K562 (cell line): ENCODE measurements around the gene SEC23A. TPM values are rescaled to one million over a fixed set of nuclear protein-coding genes. Genes with fewer than 3 reads are reported as not detected.

Source experiments
- ATAC-seq: fragments of 200-7000 bp; cut with Tn5 transposase; 3 replicates; pipeline ENCODE4 v1.9.1; 2020; ENCODE audit warnings: moderate library complexity
- BruUV-seq: library from RNA; stranded (reverse); fragments of 400-500 nt; replicated peaks from 2 replicates; lab custom pipeline; 2021; lab: Mats Ljungman, UMichigan
- CTCF ChIA-PET: fragments of 300-600 bp; formaldehyde crosslinking; extraction: SDS; loops from one replicate; lab custom pipeline; 2021; ENCODE audit warnings: low intra/inter-chr PET ratio; lab: Yijun Ruan, JAX
- POLR2A ChIA-PET: fragments of 300-600, 350-650 bp; sonication (Branson Sonifier 250); formaldehyde crosslinking; extraction: SDS; loops from one replicate; lab custom pipeline; 2021; ENCODE audit warnings: antibody characterized with exemption, inconsistent platforms; lab: Yijun Ruan, JAX
- DNase-seq, 4 experiments: peaks; one replicate each; pipeline versions ENCODE4 v3.0.0 to v3.0.0-alpha.2; 2011 to 2018; ENCODE audit warnings: low spot score in 3 of 4, mixed read lengths in 3 of 4; ENCODE audit errors: extremely low read depth in 1 of 4
- FAIRE-seq: peaks from 2 replicates; lab custom pipeline; 2011; peaks lifted over from hg19 to GRCh38; lab: Jason Lieb, UNC
- H2AFZ ChIP-seq: 2 replicates; pipeline ENCODE4 v1.6.0; 2011; ENCODE audit warnings: low read depth, low read length, control low read depth, inconsistent platforms
- H3K27ac ChIP-seq: fragments of 200-600 bp; 3 replicates; pipeline ENCODE4 v1.8.0; 2011; ENCODE audit warnings: low read depth, mild to moderate bottlenecking, control low read depth, inconsistent platforms, low read length, moderate library complexity, mixed read lengths; ENCODE audit errors: extremely low read depth
- H3K27me3 ChIP-seq, 2 experiments: fragments of 300-600 bp in 1 of 2; 2 replicates in 1 of 2; 3 replicates in 1 of 2; pipeline versions ENCODE4 v1.6.0 to v1.8.0; 2011; ENCODE audit warnings: inconsistent platforms in 2 of 2, low read length in 2 of 2, mild to moderate bottlenecking in 1 of 2, mixed read lengths in 1 of 2, moderate library complexity in 1 of 2; ENCODE audit not compliant: control insufficient read depth in 2 of 2, insufficient read depth in 2 of 2
- H3K36me3 ChIP-seq: fragments of 300-600 bp; 3 replicates; pipeline ENCODE4 v1.8.0; 2011; ENCODE audit warnings: mild to moderate bottlenecking, low read length, inconsistent platforms; ENCODE audit not compliant: control insufficient read depth, insufficient read depth
- H3K4me1 ChIP-seq, 2 experiments: fragments of 200-600 bp in 1 of 2; replicated peaks in 1 of 2; 2 replicates in 1 of 2; 3 replicates in 1 of 2; pipeline versions ENCODE4 v1.5.1 to v1.8.0; 2011; ENCODE audit warnings: inconsistent platforms in 2 of 2, low read length in 2 of 2, mild to moderate bottlenecking in 1 of 2, mixed read lengths in 1 of 2, moderate library complexity in 1 of 2; ENCODE audit not compliant: control insufficient read depth in 2 of 2, insufficient read depth in 2 of 2
- H3K4me2 ChIP-seq: 2 replicates; pipeline ENCODE4 v1.6.1; 2011; ENCODE audit warnings: low read length, control low read depth, inconsistent platforms, mixed read lengths; ENCODE audit not compliant: insufficient read depth
- H3K4me3 ChIP-seq: fragments of 200-600 bp; sonication (generic), shearing (Covaris generic); 2 replicates; pipeline ENCODE4 v1.5.1; 2016; ENCODE audit warnings: control low read depth, inconsistent platforms
- H3K79me2 ChIP-seq: fragments of 200-600 bp; 3 replicates; pipeline ENCODE4 v1.8.0; 2011; ENCODE audit warnings: low read length, inconsistent platforms; ENCODE audit not compliant: control insufficient read depth, insufficient read depth
- H3K9ac ChIP-seq, 2 experiments: 2 replicates each; pipeline versions ENCODE4 v1.6.0 to v1.6.1; 2011; ENCODE audit warnings: low read depth in 2 of 2, low read length in 2 of 2, control low read depth in 1 of 2, inconsistent platforms in 1 of 2, mild to moderate bottlenecking in 1 of 2, mixed read lengths in 1 of 2; ENCODE audit not compliant: insufficient read depth in 1 of 2
- H3K9me1 ChIP-seq: one replicate; pipeline ENCODE4 v1.6.0; 2011; ENCODE audit warnings: inconsistent platforms, mild to moderate bottlenecking, low read length, moderate library complexity; ENCODE audit not compliant: control insufficient read depth, insufficient read depth
- H3K9me3 ChIP-seq: replicated peaks from 2 replicates; pipeline ENCODE4 v1.5.1; 2011; ENCODE audit warnings: low read depth, low read length, inconsistent platforms; ENCODE audit not compliant: control insufficient read depth, insufficient read depth
- H4K20me1 ChIP-seq: replicated peaks from 2 replicates; pipeline ENCODE4 v1.6.1; 2011; ENCODE audit warnings: low read length, inconsistent platforms, mixed read lengths; ENCODE audit not compliant: control insufficient read depth, insufficient read depth
- FOXP1 ChIP-seq: sonication (generic); formaldehyde crosslinking; IDR thresholded peaks from 2 replicates; pipeline ENCODE4 v1.8.0; 2022; ENCODE audit warnings: mild to moderate bottlenecking, missing genetic modification reagents
- MEIS2 ChIP-seq: fragments of 450-650 bp; IDR thresholded peaks from 2 replicates; pipeline ENCODE4 v1.6.1; 2014; ENCODE audit warnings: mild to moderate bottlenecking; ENCODE audit not compliant: partially characterized antibody
- PKNOX1 ChIP-seq: fragments of 450-650 bp; IDR thresholded peaks from 2 replicates; pipeline ENCODE4 v1.6.1; 2016
- TFAM ChIP-seq: fragments of 250-450 bp; sonication (Bioruptor Pico); conservative IDR thresholded peaks from 2 replicates; pipeline ENCODE4 v1.5.0; 2021; ENCODE audit warnings: mild to moderate bottlenecking, moderate library complexity
- ZBTB9 ChIP-seq: fragments of 450-650 bp; formaldehyde crosslinking; IDR thresholded peaks from 2 replicates; pipeline ENCODE4 v1.4.0; 2020; ENCODE audit warnings: mild to moderate bottlenecking, moderate library complexity
- WGBS: fragments of 100-300 bp; shearing (Covaris generic); methylation state at CpG from one replicate; pipeline ENCODE4 v1.1.6; 2016; ENCODE audit warnings: low coverage, mixed read lengths; ENCODE audit not compliant: insufficient coverage; ENCODE audit errors: missing lambda C conversion rate; 5-methylcytosine and 5-hydroxymethylcytosine counted together
- in situ Hi-C: fragments of 300-500 bp; cut with MboI; formaldehyde crosslinking; loops from 4 replicates; pipeline ENCODE4 v1.15.0; 2018; ENCODE audit warnings: inconsistent platforms, mixed read lengths
- intact Hi-C: fragments of 100-400 bp; cut with micrococcal nuclease; formaldehyde crosslinking; loops from 2 replicates; pipeline ENCODE4 v1.14.2; 2022
- polyA plus RNA-seq, 8 experiments: library from polyadenylated mRNA; depleted of rRNA in 4 of 8; stranded (reverse) in 5 of 8; unstranded in 3 of 8; fragments of >200 nt; fragmentation: Nextera tagmentation in 2 of 8; fragmentation: Illumina TruSeq in 1 of 8; extraction: Ambion mirVana in 2 of 8; extraction: Trizol in 1 of 8; gene quantifications; 2 replicates each; pipeline versions ENCODE4 v1.2.1 to v1.2.3, GENCODE V29; 2011 to 2014; ENCODE audit warnings: inconsistent platforms in 1 of 8, missing spikeins in 1 of 8
- total RNA-seq, 7 experiments: library from RNA; depleted of rRNA in 6 of 7; stranded (reverse); fragments of >200 nt in 6 of 7; fragmentation: Illumina TruSeq in 2 of 7; extraction: Trizol in 2 of 7; gene quantifications; 2 replicates each; pipeline versions ENCODE4 v1.2.1 to v1.2.3, GENCODE V29; 2011 to 2021; ENCODE audit warnings: low replicate concordance in 1 of 7
- TF ChIP-seq, protein P1 (sequence below): IDR thresholded peaks from 3 replicates; pipeline ENCODE4 v1.6.1; 2011; ENCODE audit warnings: borderline replicate concordance, mild to moderate bottlenecking, moderate library complexity; ENCODE audit not compliant: insufficient read length; ENCODE audit errors: extremely low read depth

SEC23A gene
- total and polyA plus RNA-seq, 9 of the 15 experiments (the other 6 are each of a cell fraction or from before 2014, with no cell fraction given), result 5.5 to 47.0 (median 14.5) TPM

GRCh38 chr14:39043352-39043943, 59.6 kb downstream of the SEC23A start:
- intact Hi-C loops (no loop called here), in situ Hi-C loops (no loop called here)
- Histone ChIP-seq H3K36me3 (peaks cover 32% of the 10 kb centered on the region; the same call in 1 of the 3 replicates), H3K9ac (no peak overlapping the region), H3K79me2 (no peaks in the 10 kb centered on the region), H3K4me3 (no peak overlapping the region), H3K9me3 (no peaks in the 10 kb centered on the region), H4K20me1 (no peaks in the 10 kb centered on the region), H2AFZ (no peak overlapping the region), H3K27me3 (no peaks in the 10 kb centered on the region), H3K27ac (no peak overlapping the region), H3K9me1 (no peaks in the 10 kb centered on the region), H3K4me2 (no peak overlapping the region), H3K4me1 (no peaks in the 10 kb centered on the region)
- FAIRE-seq (no peak), DNase-seq (no peak), ATAC-seq (no peak)
- ChIA-PET CTCF (no interaction called here), POLR2A (interaction anchor here (1.3 kb wide), 1 partner anchor 12 kb away, joined by 4 read pairs; no protein-coding TSS in a partner anchor)
- WGBS, result 73% methylated on average over 1 of the region's 1 CpG
- TF ChIP-seq, protein P1, sequence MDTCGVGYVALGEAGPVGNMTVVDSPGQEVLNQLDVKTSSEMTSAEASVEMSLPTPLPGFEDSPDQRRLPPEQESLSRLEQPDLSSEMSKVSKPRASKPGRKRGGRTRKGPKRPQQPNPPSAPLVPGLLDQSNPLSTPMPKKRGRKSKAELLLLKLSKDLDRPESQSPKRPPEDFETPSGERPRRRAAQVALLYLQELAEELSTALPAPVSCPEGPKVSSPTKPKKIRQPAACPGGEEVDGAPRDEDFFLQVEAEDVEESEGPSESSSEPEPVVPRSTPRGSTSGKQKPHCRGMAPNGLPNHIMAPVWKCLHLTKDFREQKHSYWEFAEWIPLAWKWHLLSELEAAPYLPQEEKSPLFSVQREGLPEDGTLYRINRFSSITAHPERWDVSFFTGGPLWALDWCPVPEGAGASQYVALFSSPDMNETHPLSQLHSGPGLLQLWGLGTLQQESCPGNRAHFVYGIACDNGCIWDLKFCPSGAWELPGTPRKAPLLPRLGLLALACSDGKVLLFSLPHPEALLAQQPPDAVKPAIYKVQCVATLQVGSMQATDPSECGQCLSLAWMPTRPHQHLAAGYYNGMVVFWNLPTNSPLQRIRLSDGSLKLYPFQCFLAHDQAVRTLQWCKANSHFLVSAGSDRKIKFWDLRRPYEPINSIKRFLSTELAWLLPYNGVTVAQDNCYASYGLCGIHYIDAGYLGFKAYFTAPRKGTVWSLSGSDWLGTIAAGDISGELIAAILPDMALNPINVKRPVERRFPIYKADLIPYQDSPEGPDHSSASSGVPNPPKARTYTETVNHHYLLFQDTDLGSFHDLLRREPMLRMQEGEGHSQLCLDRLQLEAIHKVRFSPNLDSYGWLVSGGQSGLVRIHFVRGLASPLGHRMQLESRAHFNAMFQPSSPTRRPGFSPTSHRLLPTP, result no peak
- TF ChIP-seq ZBTB9 (CRISPR knock-in tag), result no peak
- TF ChIP-seq TFAM, result no peak
- 0 out of 2 replicates have a peak, but pooled peaks have one; percentile 20 for TF ChIP-seq PKNOX1
- no peak for TF ChIP-seq FOXP1 (CRISPR knock-in tag)
- peak; percentile 4 for TF ChIP-seq MEIS2
- no TSS peak for BruUV-seq
